Erythroblast (primary cell): Measurements from ENCODE around the gene KRT33A.

Experiments
- GATA1 ChIP-seq: IDR thresholded peaks from 2 replicates; pipeline ENCODE4 v1.6.1; 2011; ENCODE audit warnings: low read depth, mild to moderate bottlenecking, control low read depth, low read length, moderate library complexity
- POLR2A ChIP-seq: IDR thresholded peaks from 2 replicates; pipeline ENCODE4 v1.6.1; 2011; ENCODE audit warnings: mild to moderate bottlenecking, low read length

DNA sequence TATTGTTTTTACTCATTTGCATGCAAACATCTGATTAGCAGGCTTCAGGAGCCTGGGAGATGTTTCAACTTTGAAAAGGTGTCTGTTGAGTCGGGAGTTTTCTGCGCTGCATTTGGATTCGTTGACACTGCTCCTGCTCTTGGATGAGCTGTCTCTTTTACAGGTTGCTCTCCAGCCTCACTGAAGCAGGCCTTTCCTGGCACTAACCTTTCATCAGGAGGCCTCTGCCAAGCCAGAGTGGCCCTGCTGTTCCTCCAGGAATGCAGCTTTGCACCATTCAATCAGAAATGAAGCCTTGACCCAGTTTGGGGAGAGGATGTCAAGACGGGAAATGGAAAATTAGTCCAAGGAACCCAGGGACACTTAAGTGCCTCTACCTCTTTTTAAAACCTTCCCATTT lies 47.6 kb downstream of the KRT33A start:
- TF ChIP-seq POLR2A (no peak), GATA1 (no peak)
